A549 (cell line): ENCODE measurements around the gene OTC.

Experiments used
- GATA3 ChIP-seq: IDR thresholded peaks from 2 replicates; pipeline ENCODE4 v1.6.1; 2012; ENCODE audit warnings: borderline replicate concordance
- POLR2A ChIP-seq: IDR thresholded peaks from 2 replicates; pipeline ENCODE4 v1.6.1; 2012; ENCODE audit warnings: mild to moderate bottlenecking, low read length
- RAD21 ChIP-seq, 2 experiments: fragments of >200 bp in 1 of 2; sonication (Bioruptor Twin) in 1 of 2; formaldehyde crosslinking in 1 of 2; IDR thresholded peaks in 1 of 2; conservative IDR thresholded peaks in 1 of 2; 2 replicates in 1 of 2; 3 replicates in 1 of 2; pipeline ENCODE4 v1.6.1; 2012 to 2018; ENCODE audit warnings: inconsistent platforms in 1 of 2
- TF ChIP-seq, protein P1 (sequence below): fragments of >200 bp; sonication (Bioruptor Twin); formaldehyde crosslinking; IDR thresholded peaks from 3 replicates; pipeline ENCODE4 v1.5.1; 2016
- TF ChIP-seq, protein P2 (sequence below): fragments of >200 bp; sonication (Bioruptor Twin); formaldehyde crosslinking; IDR thresholded peaks from 3 replicates; pipeline ENCODE4 v1.6.1; 2016
- TF ChIP-seq, protein P3 (sequence below): fragments of 200-600 bp; sonication (generic); IDR thresholded peaks from 2 replicates; pipeline ENCODE4 v1.6.1; 2016; ENCODE audit warnings: antibody characterized with exemption, mild to moderate bottlenecking, moderate library complexity

DNA sequence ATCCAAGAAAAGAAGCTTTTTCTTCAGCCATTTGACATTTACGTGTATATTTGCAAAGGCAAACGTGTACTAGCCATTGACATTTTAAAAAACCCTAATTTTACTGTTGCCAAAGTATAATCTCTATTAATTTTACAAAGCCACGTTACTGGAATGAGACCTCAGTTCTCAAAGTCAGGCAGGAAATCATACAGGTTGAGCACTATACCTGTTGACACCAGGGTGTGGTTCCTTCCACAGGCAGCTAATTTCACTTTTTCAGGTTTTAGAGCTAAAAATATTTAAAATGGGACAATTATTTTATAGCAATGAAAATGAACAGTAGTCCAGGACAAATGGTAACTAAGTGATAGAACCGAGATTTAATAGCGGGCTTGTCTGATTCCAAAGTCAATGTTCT is 31.6 kb upstream of the OTC start:
- TF ChIP-seq, protein P1, sequence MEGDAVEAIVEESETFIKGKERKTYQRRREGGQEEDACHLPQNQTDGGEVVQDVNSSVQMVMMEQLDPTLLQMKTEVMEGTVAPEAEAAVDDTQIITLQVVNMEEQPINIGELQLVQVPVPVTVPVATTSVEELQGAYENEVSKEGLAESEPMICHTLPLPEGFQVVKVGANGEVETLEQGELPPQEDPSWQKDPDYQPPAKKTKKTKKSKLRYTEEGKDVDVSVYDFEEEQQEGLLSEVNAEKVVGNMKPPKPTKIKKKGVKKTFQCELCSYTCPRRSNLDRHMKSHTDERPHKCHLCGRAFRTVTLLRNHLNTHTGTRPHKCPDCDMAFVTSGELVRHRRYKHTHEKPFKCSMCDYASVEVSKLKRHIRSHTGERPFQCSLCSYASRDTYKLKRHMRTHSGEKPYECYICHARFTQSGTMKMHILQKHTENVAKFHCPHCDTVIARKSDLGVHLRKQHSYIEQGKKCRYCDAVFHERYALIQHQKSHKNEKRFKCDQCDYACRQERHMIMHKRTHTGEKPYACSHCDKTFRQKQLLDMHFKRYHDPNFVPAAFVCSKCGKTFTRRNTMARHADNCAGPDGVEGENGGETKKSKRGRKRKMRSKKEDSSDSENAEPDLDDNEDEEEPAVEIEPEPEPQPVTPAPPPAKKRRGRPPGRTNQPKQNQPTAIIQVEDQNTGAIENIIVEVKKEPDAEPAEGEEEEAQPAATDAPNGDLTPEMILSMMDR: no peak
- TF ChIP-seq, protein P2, sequence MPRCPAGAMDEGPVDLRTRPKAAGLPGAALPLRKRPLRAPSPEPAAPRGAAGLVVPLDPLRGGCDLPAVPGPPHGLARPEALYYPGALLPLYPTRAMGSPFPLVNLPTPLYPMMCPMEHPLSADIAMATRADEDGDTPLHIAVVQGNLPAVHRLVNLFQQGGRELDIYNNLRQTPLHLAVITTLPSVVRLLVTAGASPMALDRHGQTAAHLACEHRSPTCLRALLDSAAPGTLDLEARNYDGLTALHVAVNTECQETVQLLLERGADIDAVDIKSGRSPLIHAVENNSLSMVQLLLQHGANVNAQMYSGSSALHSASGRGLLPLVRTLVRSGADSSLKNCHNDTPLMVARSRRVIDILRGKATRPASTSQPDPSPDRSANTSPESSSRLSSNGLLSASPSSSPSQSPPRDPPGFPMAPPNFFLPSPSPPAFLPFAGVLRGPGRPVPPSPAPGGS: no peak
- TF ChIP-seq GATA3: no peak
- TF ChIP-seq, protein P3, sequence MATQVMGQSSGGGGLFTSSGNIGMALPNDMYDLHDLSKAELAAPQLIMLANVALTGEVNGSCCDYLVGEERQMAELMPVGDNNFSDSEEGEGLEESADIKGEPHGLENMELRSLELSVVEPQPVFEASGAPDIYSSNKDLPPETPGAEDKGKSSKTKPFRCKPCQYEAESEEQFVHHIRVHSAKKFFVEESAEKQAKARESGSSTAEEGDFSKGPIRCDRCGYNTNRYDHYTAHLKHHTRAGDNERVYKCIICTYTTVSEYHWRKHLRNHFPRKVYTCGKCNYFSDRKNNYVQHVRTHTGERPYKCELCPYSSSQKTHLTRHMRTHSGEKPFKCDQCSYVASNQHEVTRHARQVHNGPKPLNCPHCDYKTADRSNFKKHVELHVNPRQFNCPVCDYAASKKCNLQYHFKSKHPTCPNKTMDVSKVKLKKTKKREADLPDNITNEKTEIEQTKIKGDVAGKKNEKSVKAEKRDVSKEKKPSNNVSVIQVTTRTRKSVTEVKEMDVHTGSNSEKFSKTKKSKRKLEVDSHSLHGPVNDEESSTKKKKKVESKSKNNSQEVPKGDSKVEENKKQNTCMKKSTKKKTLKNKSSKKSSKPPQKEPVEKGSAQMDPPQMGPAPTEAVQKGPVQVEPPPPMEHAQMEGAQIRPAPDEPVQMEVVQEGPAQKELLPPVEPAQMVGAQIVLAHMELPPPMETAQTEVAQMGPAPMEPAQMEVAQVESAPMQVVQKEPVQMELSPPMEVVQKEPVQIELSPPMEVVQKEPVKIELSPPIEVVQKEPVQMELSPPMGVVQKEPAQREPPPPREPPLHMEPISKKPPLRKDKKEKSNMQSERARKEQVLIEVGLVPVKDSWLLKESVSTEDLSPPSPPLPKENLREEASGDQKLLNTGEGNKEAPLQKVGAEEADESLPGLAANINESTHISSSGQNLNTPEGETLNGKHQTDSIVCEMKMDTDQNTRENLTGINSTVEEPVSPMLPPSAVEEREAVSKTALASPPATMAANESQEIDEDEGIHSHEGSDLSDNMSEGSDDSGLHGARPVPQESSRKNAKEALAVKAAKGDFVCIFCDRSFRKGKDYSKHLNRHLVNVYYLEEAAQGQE: no peak
- TF ChIP-seq RAD21 (conservative IDR thresholded peaks at IDR 0.05 in 1 of 2, IDR thresholded peaks at IDR 0.05 in 1 of 2): no peak
- TF ChIP-seq POLR2A: no peak
